Esophagus muscularis mucosa (tissue), 3 donors: ENCODE data around the gene PHACTR1.

Source experiments
- CTCF ChIP-seq, 3 experiments: fragments of 200-600 bp in 2 of 3; fragments of 450-650 bp in 1 of 3; sonication (generic) in 2 of 3; IDR thresholded peaks; one replicate each; pipeline ENCODE4 v1.5.1; 2017 to 2019; ENCODE audit warnings: antibody characterized with exemption in 3 of 3, mild to moderate bottlenecking in 2 of 3, moderate library complexity in 1 of 3
- POLR2A ChIP-seq: fragments of 450-650 bp; IDR thresholded peaks from one replicate; pipeline ENCODE4 v1.6.1; 2017; ENCODE audit warnings: antibody characterized with exemption, moderate library complexity, mild to moderate bottlenecking, low read depth

GRCh38 chr6:12803486-12803885 is 86.9 kb downstream of the PHACTR1 start:
- TF ChIP-seq CTCF (IDR thresholded peaks at IDR 0.05) (no peak), POLR2A (no peak)
